ENCODE data around the gene KLF11. TPM values are rescaled to one million over a fixed set of nuclear protein-coding genes. Genes with fewer than 3 reads are reported as not detected.

Gene KLF11
- total and polyA plus RNA-seq, 2 donors (not counting 3 experiments of a cell fraction or from before 2014, with no cell fraction given): 10.5 to 11.3 TPM

DNA sequence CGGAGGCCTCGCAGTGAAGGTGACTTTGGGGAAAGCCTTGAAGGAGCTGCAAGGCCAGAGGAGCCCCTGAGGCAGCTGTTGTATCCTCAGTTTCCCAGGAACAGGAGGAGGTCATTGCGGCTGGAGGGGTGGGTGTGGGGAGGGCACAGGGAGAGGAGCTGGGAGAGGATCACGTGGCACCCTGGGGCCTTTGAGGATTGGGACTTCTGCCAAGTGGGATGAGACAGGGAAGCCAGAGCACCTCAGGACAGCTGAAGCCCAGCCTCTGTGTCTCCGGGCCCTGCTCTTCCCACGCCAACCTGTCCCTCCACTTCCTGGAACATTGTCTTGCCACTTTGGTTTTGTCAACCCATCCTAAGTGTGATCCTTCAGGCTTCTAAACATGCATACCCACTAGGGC lies 59.8 kb downstream of the KLF11 start:
- dilution Hi-C loops (cut with MboI; ENCODE audit: extremely low pct_ligation_motif_present, low sequenced_read_pairs): no loop called here
- Histone ChIP-seq H2AFZ (ENCODE audit: low read depth, low read length) (no peak overlapping the region), H3K27ac (ENCODE audit: insufficient read depth, low read depth, low read length) (no peak overlapping the region), H3K4me3 (replicated peaks in 1 of 3; ENCODE audit: insufficient read depth in 1 of 3, low read depth in 1 of 3, low read length in 3 of 3) (no peak overlapping the region), H3K36me3 (ENCODE audit: control insufficient read depth in 2 of 2, extremely low read depth in 1 of 2, insufficient read depth in 2 of 2, low read length in 2 of 2) (no peaks in the 10 kb centered on the region), H3K4me2 (ENCODE audit: insufficient read depth, low read length) (no peak overlapping the region), H3K9ac (replicated peaks; ENCODE audit: extremely low read depth, insufficient read depth, low read length) (no peak overlapping the region), H3K79me2 (ENCODE audit: control insufficient read depth, insufficient read depth, low read length) (no peaks in the 10 kb centered on the region), H3K9me3 (replicated peaks; ENCODE audit: control insufficient read depth, insufficient read depth, low read length) (no peaks in the 10 kb centered on the region), H3K9me1 (replicated peaks; ENCODE audit: control insufficient read depth, extremely low read depth, insufficient read depth, low read length) (no peaks in the 10 kb centered on the region), H3K27me3 (ENCODE audit: control insufficient read depth in 2 of 2, insufficient read depth in 2 of 2, low read length in 2 of 2) (no peaks in the 10 kb centered on the region), H4K20me1 (replicated peaks; ENCODE audit: control insufficient read depth, extremely low read depth, insufficient read depth, low read length) (no peaks in the 10 kb centered on the region), H3K4me1 (ENCODE audit: control insufficient read depth, extremely low read depth, insufficient read depth, low read length) (no peaks in the 10 kb centered on the region)
- POLR2A ChIA-PET: no interaction called here
- CTCF ChIA-PET: interaction anchor here (1.4 to 3.9 kb wide), 2 partner anchors 12 to 31 kb away, joined by 4 to 33 read pairs; no protein-coding TSS in a partner anchor
- intact Hi-C loops (cut with micrococcal nuclease): no loop called here
- BruUV-seq (replicated peaks): no TSS peak
- no peak for TF ChIP-seq POLR2A (IDR thresholded peaks at IDR 0.05; ENCODE audit: low read depth, low read length)
- TF ChIP-seq, protein P1, sequence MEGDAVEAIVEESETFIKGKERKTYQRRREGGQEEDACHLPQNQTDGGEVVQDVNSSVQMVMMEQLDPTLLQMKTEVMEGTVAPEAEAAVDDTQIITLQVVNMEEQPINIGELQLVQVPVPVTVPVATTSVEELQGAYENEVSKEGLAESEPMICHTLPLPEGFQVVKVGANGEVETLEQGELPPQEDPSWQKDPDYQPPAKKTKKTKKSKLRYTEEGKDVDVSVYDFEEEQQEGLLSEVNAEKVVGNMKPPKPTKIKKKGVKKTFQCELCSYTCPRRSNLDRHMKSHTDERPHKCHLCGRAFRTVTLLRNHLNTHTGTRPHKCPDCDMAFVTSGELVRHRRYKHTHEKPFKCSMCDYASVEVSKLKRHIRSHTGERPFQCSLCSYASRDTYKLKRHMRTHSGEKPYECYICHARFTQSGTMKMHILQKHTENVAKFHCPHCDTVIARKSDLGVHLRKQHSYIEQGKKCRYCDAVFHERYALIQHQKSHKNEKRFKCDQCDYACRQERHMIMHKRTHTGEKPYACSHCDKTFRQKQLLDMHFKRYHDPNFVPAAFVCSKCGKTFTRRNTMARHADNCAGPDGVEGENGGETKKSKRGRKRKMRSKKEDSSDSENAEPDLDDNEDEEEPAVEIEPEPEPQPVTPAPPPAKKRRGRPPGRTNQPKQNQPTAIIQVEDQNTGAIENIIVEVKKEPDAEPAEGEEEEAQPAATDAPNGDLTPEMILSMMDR (IDR thresholded peaks at IDR 0.05; ENCODE audit: extremely low read depth in 1 of 2, insufficient read depth in 1 of 2, low read depth in 1 of 2, low read length in 2 of 2): no peak
- TF ChIP-seq, protein P2, sequence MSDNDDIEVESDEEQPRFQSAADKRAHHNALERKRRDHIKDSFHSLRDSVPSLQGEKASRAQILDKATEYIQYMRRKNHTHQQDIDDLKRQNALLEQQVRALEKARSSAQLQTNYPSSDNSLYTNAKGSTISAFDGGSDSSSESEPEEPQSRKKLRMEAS (IDR thresholded peaks at IDR 0.05; ENCODE audit: insufficient read depth, insufficient read length): no peak
- DNase-seq (ENCODE audit: low read depth, low spot score) (no peak), FAIRE-seq (no peak)

Small RNAs within 50 kb of the gene (small RNA-seq; reads per million reads assigned to genes)
- gene RF00568 (ENCODE audit: insufficient read depth, insufficient read length, low read depth, low replicate concordance): not detected

Other genes with a start within 250 kb of the KLF11 start
- gene TAF1B, start 200.1 kb upstream of the KLF11 start, total RNA-seq: 20.1 and 29.4 TPM in 2 replicates
- gene TAF1B, start 200.1 kb upstream of the KLF11 start, polyA plus RNA-seq: 5.0 and 6.3 TPM in 2 replicates
- 0.85 and 1.1 TPM in 2 replicates for gene GRHL1, start 91.9 kb upstream of the KLF11 start, total RNA-seq
- gene GRHL1, start 91.9 kb upstream of the KLF11 start, polyA plus RNA-seq: 0.37 and 0.70 TPM in 2 replicates
- gene CYS1, start 36.9 kb downstream of the KLF11 start, total RNA-seq: 0.25 TPM in 1 of 2 replicates, not detected in the other
- 0.03 TPM in 1 of 2 replicates, not detected in the other for gene CYS1, start 36.9 kb downstream of the KLF11 start, polyA plus RNA-seq
- 220 and 246 TPM in 2 replicates for gene RRM2, start 79.2 kb downstream of the KLF11 start, total RNA-seq
- gene RRM2, start 79.2 kb downstream of the KLF11 start, polyA plus RNA-seq: 40.9 and 58.0 TPM in 2 replicates

All from endothelial cell of umbilical vein (primary cell).